Sciatic nerve (tissue), 2 donors: ENCODE data around the gene KIF9. TPM values are rescaled to one million over a fixed set of nuclear protein-coding genes. Genes with fewer than 3 reads are reported as not detected.
A peak's percentile ranks its signal among the peaks of the same experiment; 100 is the strongest.
"Not testable (repeated sequence)": the region's sequence is repeated elsewhere in the genome, so short reads cannot be mapped to it uniquely, and the experiment has no call there.

Source experiments
- ATAC-seq: fragments of 200-7000 bp; cut with Tn5 transposase; one replicate; pipeline ENCODE4 v1.9.1; 2020; ENCODE audit warnings: mild to moderate bottlenecking, moderate library complexity
- DNase-seq: peaks from one replicate; pipeline ENCODE4 v3.0.0-alpha.2; 2020; ENCODE audit warnings: low spot score
- intact Hi-C: fragments of 100-400 bp; cut with DNase I; formaldehyde crosslinking; loops from one replicate; pipeline ENCODE4 v1.14.2; 2022
- total RNA-seq: library from RNA; stranded (reverse); fragmentation: NEBNext Ultra II Directional; extraction: Animal tissue kit (Norgen Biotek cat#: 25700); gene quantifications from one replicate; pipeline ENCODE4 v1.2.1, GENCODE V29; 2021
- donor health status: DM: no; HTN: no; CAD: no.
- donor health status: DM: no; HTN: no; CAD: no.

KIF9 gene, protein sequence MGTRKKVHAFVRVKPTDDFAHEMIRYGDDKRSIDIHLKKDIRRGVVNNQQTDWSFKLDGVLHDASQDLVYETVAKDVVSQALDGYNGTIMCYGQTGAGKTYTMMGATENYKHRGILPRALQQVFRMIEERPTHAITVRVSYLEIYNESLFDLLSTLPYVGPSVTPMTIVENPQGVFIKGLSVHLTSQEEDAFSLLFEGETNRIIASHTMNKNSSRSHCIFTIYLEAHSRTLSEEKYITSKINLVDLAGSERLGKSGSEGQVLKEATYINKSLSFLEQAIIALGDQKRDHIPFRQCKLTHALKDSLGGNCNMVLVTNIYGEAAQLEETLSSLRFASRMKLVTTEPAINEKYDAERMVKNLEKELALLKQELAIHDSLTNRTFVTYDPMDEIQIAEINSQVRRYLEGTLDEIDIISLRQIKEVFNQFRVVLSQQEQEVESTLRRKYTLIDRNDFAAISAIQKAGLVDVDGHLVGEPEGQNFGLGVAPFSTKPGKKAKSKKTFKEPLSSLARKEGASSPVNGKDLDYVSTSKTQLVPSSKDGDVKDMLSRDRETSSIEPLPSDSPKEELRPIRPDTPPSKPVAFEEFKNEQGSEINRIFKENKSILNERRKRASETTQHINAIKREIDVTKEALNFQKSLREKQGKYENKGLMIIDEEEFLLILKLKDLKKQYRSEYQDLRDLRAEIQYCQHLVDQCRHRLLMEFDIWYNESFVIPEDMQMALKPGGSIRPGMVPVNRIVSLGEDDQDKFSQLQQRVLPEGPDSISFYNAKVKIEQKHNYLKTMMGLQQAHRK
- 6.5 TPM for total RNA-seq

DNA sequence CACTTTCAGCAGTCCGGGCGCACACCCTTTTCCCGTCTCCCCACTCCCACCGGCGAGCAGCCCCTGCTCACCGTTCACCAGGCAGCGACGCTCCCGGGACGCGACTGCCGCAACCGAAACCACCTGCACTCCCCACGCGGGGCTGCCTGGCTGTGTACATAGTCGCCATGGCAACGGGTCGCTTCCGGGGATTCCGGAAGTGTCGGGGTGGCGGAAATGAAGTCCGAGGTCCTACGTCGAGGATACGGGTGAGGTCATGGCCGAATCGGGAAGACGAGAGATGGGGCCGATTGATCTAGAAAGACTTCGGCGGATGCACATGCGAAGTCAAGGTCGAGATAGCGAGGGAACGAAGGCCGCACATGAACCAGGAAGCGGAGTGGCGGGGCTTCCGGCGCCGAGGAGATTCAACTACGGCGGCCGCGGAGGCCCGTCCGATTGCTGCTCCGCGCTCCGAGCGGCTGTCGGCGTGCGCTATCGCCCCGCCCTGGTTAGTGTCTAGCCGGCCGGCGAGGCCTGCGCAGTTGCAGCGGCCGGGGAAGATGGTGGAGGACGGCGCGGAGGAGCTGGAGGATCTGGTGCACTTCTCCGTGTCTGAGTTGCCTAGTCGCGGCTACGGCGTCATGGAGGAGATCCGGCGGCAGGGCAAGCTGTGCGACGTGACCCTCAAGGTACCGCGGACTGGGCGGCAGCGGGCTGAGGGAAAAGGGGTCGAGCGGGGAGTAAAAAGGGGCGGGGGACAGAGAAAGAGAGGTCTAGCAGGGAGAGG, at the start of gene KIF9, which contains the start of gene KLHL18:
Gene KIF9, minus strand, starts transcription at position 376 of the 769 bp plus-strand sequence. CDS start 5,425 bp downstream, outside the sequence.
Gene KLHL18, plus strand, starts transcription at position 521 of the 769 bp plus-strand sequence. Its CDS starts 22 bp downstream, at position 543.
- intact Hi-C loops, result no loop called here
- ATAC-seq, result peak; percentile 98
- DNase-seq, result peak; percentile 96

- peak; percentile 73 for DNase-seq
Measured at GRCh38 chr3:47324278-47324865, 41.8 kb upstream of the KIF9 start.

GRCh38 chr3:47323431-47324277, 41.1 kb upstream of the KIF9 start:
- intact Hi-C loops, result no loop called here
- ATAC-seq (peak; percentile 10), DNase-seq (no peak)

More at GRCh38 chr3:47324278-47324865, 41.8 kb upstream of the KIF9 start:
- intact Hi-C loops, result no loop called here
- peak; percentile 95 for ATAC-seq

GRCh38 chr3:47319956-47320355, 37.4 kb upstream of the KIF9 start:
- intact Hi-C loops, result no loop called here
- ATAC-seq, result no peak
- DNase-seq, result no peak

DNA sequence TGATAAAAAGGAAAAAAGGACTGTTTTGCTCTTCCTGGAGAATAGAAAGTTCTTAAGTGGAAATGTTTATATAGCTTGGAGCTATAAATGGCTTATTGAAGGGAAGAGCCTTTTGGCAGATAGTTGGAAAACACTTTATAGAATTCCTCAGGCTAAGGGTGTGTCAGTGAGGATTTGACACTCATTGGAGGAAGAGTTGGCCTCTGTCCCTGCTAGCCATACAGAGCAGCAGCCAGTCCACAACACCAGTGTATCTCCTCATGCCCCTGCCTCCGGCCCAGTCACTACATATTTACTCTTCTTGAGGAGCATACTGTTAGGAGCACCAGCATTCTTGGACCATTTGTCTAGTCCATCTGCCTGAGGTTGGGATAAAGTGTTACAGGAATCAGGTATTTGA, 36.3 kb upstream of the KIF9 start:
- DNase-seq, result no peak
- intact Hi-C loops, result no loop called here
- no peak for ATAC-seq

DNA sequence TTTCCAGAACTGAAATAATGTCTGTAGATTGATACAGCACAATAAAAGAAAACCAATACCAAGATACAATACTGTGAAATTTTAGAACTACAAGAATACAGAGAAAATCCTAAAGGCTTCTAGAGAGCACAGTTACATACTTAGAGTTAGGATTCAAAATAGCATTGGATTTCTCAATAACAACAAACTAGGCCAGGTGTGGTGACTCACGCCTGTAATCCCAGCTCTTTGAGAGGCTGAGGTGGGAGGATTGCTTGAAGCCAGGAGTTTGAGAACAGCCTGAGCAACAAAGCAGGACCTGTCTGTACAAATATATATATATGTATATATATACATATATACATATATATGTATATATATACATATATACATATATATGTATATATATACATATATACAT, 33.6 kb upstream of the KIF9 start:
- DNase-seq, intact Hi-C loops, ATAC-seq: not testable (repeated sequence)

DNA sequence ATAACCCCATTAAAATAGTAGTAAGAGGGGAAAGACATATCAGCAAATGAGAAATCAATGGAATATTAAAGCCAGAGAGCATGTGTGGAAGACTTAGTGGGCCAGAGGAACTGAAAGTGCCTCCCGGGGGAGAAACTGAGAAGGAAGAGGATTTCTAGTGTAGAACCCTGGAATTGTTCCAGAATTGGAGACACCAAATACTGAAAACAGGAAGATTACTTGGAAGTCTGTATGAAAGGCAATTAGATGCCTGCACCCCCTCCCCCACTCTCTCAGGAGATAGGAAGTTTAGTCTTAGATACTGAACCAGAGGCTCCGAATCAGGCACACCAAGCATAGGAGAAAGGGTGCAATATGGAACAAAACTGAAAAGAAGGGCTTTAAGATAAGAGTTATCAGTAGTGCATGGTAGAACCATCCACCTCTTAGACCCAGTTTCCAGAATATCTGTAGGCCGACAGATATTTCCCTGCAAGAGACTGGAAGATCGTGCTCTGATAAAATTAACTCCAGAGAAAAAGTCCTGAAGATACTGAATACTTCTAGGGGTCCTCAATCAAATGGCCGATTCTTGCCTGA, 32.6 kb upstream of the KIF9 start:
- peak; percentile 44 for ATAC-seq
- intact Hi-C loops, result no loop called here
- peak; percentile 64 for DNase-seq

GRCh38 chr3:47314056-47314764, 31.6 kb upstream of the KIF9 start:
- ATAC-seq, result no peak
- DNase-seq, result no peak
- intact Hi-C loops, result no loop called here

- ATAC-seq (no peak), DNase-seq (no peak)
- intact Hi-C loops, result no loop called here
Measured at GRCh38 chr3:47313341-47314055, 30.9 kb upstream of the KIF9 start.

- DNase-seq, result no peak
- intact Hi-C loops, result no loop called here
- no peak for ATAC-seq
Measured at GRCh38 chr3:47310391-47310790, 27.8 kb upstream of the KIF9 start.

- ATAC-seq, intact Hi-C loops, DNase-seq: not testable (repeated sequence)
Measured at GRCh38 chr3:47309231-47309630, 26.6 kb upstream of the KIF9 start.

- ATAC-seq (no peak), DNase-seq (no peak)
- intact Hi-C loops, result no loop called here
Measured at GRCh38 chr3:47306022-47306421, 23.4 kb upstream of the KIF9 start.

- no peak for ATAC-seq
- intact Hi-C loops, result no loop called here
- DNase-seq, result no peak
Measured at GRCh38 chr3:47301456-47301855, 18.9 kb upstream of the KIF9 start.

GRCh38 chr3:47299381-47300318, 17.1 kb upstream of the KIF9 start:
- DNase-seq, result no peak
- intact Hi-C loops, result no loop called here
- no peak for ATAC-seq

GRCh38 chr3:47298439-47298838, 15.8 kb upstream of the KIF9 start:
- intact Hi-C loops, result no loop called here
- DNase-seq (no peak), ATAC-seq (no peak)
